ENCODE data around the gene PDCD1. TPM values are rescaled to one million over a fixed set of nuclear protein-coding genes. Genes with fewer than 3 reads are reported as not detected.
"Not testable (repeated sequence)": the region's sequence is repeated elsewhere in the genome, so short reads cannot be mapped to it uniquely, and the experiment has no call there.

The PDCD1 gene
- total RNA-seq, 1 donor from 2014 or later, result not detected

GRCh38 chr2:241820625-241821384, 37.9 kb downstream of the PDCD1 start:
- no peak overlapping the region for H3K4me3 Mint-ChIP-seq (ENCODE audit: unreplicated experiment)
- peaks cover 4% of the 10 kb centered on the region for H3K36me3 Mint-ChIP-seq (ENCODE audit: low read depth)
- DNase-seq (ENCODE audit: low spot score), result peak; percentile 89
- H3K4me1 Mint-ChIP-seq (ENCODE audit: low read depth), result no peaks in the 10 kb centered on the region
- H3K9me3 Mint-ChIP-seq (ENCODE audit: low read depth), result peaks cover 5% of the 10 kb centered on the region
- peaks cover 16% of the 10 kb centered on the region for H3K27me3 Mint-ChIP-seq (ENCODE audit: low read depth)
- no peak overlapping the region for H3K27ac Mint-ChIP-seq (ENCODE audit: unreplicated experiment)
- TF ChIP-seq CTCF (IDR thresholded peaks at IDR 0.05), result no peak

- H3K4me3 Mint-ChIP-seq (ENCODE audit: unreplicated experiment); H3K36me3 Mint-ChIP-seq (ENCODE audit: low read depth); H3K4me1 Mint-ChIP-seq (ENCODE audit: low read depth); H3K9me3 Mint-ChIP-seq (ENCODE audit: low read depth); H3K27ac Mint-ChIP-seq (ENCODE audit: unreplicated experiment): not testable (repeated sequence)
- H3K27me3 Mint-ChIP-seq (ENCODE audit: low read depth), result peaks cover 19% of the 10 kb centered on the region
- DNase-seq (ENCODE audit: low spot score), result peak; percentile 73
Observed at GRCh38 chr2:241819947-241820624, 38.6 kb downstream of the PDCD1 start.

GRCh38 chr2:241818943-241819270, 39.8 kb downstream of the PDCD1 start:
- no peaks in the 10 kb centered on the region for H3K4me1 Mint-ChIP-seq (ENCODE audit: low read depth)
- DNase-seq (ENCODE audit: low spot score), result no peak
- TF ChIP-seq CTCF (IDR thresholded peaks at IDR 0.05), result no peak

GRCh38 chr2:241818229-241818942, 40.3 kb downstream of the PDCD1 start:
- H3K36me3 Mint-ChIP-seq (ENCODE audit: low read depth), result no peaks in the 10 kb centered on the region
- peak; percentile 77 for DNase-seq (ENCODE audit: low spot score)
- H3K4me3 Mint-ChIP-seq (ENCODE audit: unreplicated experiment), result no peak overlapping the region
- TF ChIP-seq CTCF (IDR thresholded peaks at IDR 0.05), result no peak
- peaks cover 10% of the 10 kb centered on the region for H3K27me3 Mint-ChIP-seq (ENCODE audit: low read depth)
- H3K9me3 Mint-ChIP-seq (ENCODE audit: low read depth), result no peaks in the 10 kb centered on the region
- no peak overlapping the region for H3K27ac Mint-ChIP-seq (ENCODE audit: unreplicated experiment)
- H3K4me1 Mint-ChIP-seq (ENCODE audit: low read depth), result no peaks in the 10 kb centered on the region

More at GRCh38 chr2:241818943-241819270, 39.8 kb downstream of the PDCD1 start:
- no peak overlapping the region for H3K27ac Mint-ChIP-seq (ENCODE audit: unreplicated experiment)
- peaks cover 2% of the 10 kb centered on the region for H3K36me3 Mint-ChIP-seq (ENCODE audit: low read depth)
- no peak overlapping the region for H3K4me3 Mint-ChIP-seq (ENCODE audit: unreplicated experiment)
- peaks cover 14% of the 10 kb centered on the region for H3K27me3 Mint-ChIP-seq (ENCODE audit: low read depth)
- H3K9me3 Mint-ChIP-seq (ENCODE audit: low read depth), result no peaks in the 10 kb centered on the region

- H3K4me1 Mint-ChIP-seq (ENCODE audit: low read depth); DNase-seq (ENCODE audit: low spot score); H3K4me3 Mint-ChIP-seq (ENCODE audit: unreplicated experiment); H3K27ac Mint-ChIP-seq (ENCODE audit: unreplicated experiment); H3K36me3 Mint-ChIP-seq (ENCODE audit: low read depth); H3K27me3 Mint-ChIP-seq (ENCODE audit: low read depth); H3K9me3 Mint-ChIP-seq (ENCODE audit: low read depth): not testable (repeated sequence)
Observed at GRCh38 chr2:241817821-241818215, 40.9 kb downstream of the PDCD1 start.

- no peak for TF ChIP-seq CTCF (IDR thresholded peaks at IDR 0.05)
- H3K4me1 Mint-ChIP-seq (ENCODE audit: low read depth), result no peaks in the 10 kb centered on the region
- H3K27ac Mint-ChIP-seq (ENCODE audit: unreplicated experiment), result no peak overlapping the region
- no peaks in the 10 kb centered on the region for H3K9me3 Mint-ChIP-seq (ENCODE audit: low read depth)
- H3K4me3 Mint-ChIP-seq (ENCODE audit: unreplicated experiment), result no peak overlapping the region
- peak; percentile 71 for DNase-seq (ENCODE audit: low spot score)
- peaks cover 3% of the 10 kb centered on the region for H3K27me3 Mint-ChIP-seq (ENCODE audit: low read depth)
- H3K36me3 Mint-ChIP-seq (ENCODE audit: low read depth), result no peaks in the 10 kb centered on the region
Observed at GRCh38 chr2:241817126-241817820, 41.4 kb downstream of the PDCD1 start.

Measured in chondrocyte (in vitro differentiated cells).